ENCODE measurements around the gene SELENOS.

- TF ChIP-seq POLR2A (IDR thresholded peaks at IDR 0.05) (no peak), CTCF (IDR thresholded peaks at IDR 0.05) (no peak)
Measured at GRCh38 chr15:101318839-101319238, 41.6 kb upstream of the SELENOS start.
